GM12878 (cell line): ENCODE data around the gene EIF4E1B. TPM values are rescaled to one million over a fixed set of nuclear protein-coding genes. Genes with fewer than 3 reads are reported as not detected.

ENCODE experiments used
- ATAC-seq: fragments of 200-7000 bp; cut with Tn5 transposase; 3 replicates; pipeline ENCODE4 v1.9.1; 2020; ENCODE audit warnings: mild to moderate bottlenecking, moderate library complexity
- BruUV-seq: library from RNA; stranded (reverse); fragments of 400-500 nt; replicated peaks from 2 replicates; lab custom pipeline; 2021; lab: Mats Ljungman, UMichigan
- CTCF ChIA-PET: fragments of 300-600 bp; sonication (Branson Sonifier 250); formaldehyde crosslinking; extraction: SDS; loops from one replicate; lab custom pipeline; 2021; ENCODE audit warnings: inconsistent platforms; lab: Yijun Ruan, JAX
- POLR2A ChIA-PET: fragments of 350-600 bp; formaldehyde crosslinking; extraction: SDS; loops from one replicate; lab custom pipeline; 2021; ENCODE audit warnings: inconsistent platforms; lab: Charles Lee
- RAD21 ChIA-PET: fragments of 300-600 bp; sonication (Branson Sonifier 250); formaldehyde crosslinking; loops from one replicate; lab custom pipeline; 2023; ENCODE audit warnings: antibody characterized with exemption; ENCODE audit not compliant: unreplicated experiment; lab: Charles Lee
- SMC1A ChIA-PET: fragments of 300-600 bp; sonication (Branson Sonifier 250); formaldehyde crosslinking; loops from one replicate; lab custom pipeline; 2023; ENCODE audit not compliant: unreplicated experiment, uncharacterized antibody; lab: Charles Lee
- DNase-seq: peaks from one replicate; pipeline ENCODE4 v3.0.0-alpha.2; 2011; ENCODE audit warnings: low read depth, low spot score
- FAIRE-seq: peaks from 3 replicates; lab custom pipeline; 2011; peaks lifted over from hg19 to GRCh38; lab: Jason Lieb, UNC
- H2AFZ ChIP-seq: 2 replicates; pipeline ENCODE4 v1.6.0; 2011; ENCODE audit warnings: low read depth, low read length, control low read depth; ENCODE audit not compliant: control insufficient read depth
- H3K27ac ChIP-seq: 2 replicates; pipeline ENCODE4 v1.5.1; 2011; ENCODE audit warnings: control low read depth; ENCODE audit not compliant: control insufficient read depth, insufficient read depth
- H3K27me3 ChIP-seq, 2 experiments: replicated peaks in 1 of 2; 2 replicates each; pipeline versions ENCODE4 v1.6.0 to v1.6.1; 2011; ENCODE audit warnings: low read length in 1 of 2; ENCODE audit not compliant: control insufficient read depth in 2 of 2, insufficient read depth in 2 of 2
- H3K36me3 ChIP-seq, 2 experiments: 2 replicates each; pipeline ENCODE4 v1.5.1; 2011; ENCODE audit warnings: low read length in 1 of 2; ENCODE audit not compliant: control insufficient read depth in 2 of 2, insufficient read depth in 2 of 2
- H3K4me1 ChIP-seq: 2 replicates; pipeline ENCODE4 v1.6.1; 2011; ENCODE audit warnings: mild to moderate bottlenecking, low read length, moderate library complexity, mixed read lengths; ENCODE audit not compliant: control insufficient read depth, insufficient read depth
- H3K4me2 ChIP-seq: 2 replicates; pipeline ENCODE4 v1.6.0; 2011; ENCODE audit warnings: control low read depth; ENCODE audit not compliant: control insufficient read depth, insufficient read depth
- H3K4me3 ChIP-seq: fragments of 200-600 bp; sonication (generic); 2 replicates; pipeline ENCODE4 v1.5.1; 2016
- H3K79me2 ChIP-seq: 2 replicates; pipeline ENCODE4 v1.6.0; 2011; ENCODE audit warnings: low read length; ENCODE audit not compliant: control insufficient read depth, insufficient read depth
- H3K9ac ChIP-seq: 2 replicates; pipeline ENCODE4 v1.8.0; 2011; ENCODE audit warnings: low read length, control low read depth, mixed read lengths; ENCODE audit not compliant: control insufficient read depth, insufficient read depth
- H3K9me3 ChIP-seq: replicated peaks from 3 replicates; pipeline ENCODE4 v1.5.1; 2011; ENCODE audit warnings: mild to moderate bottlenecking, low read length; ENCODE audit not compliant: control insufficient read depth, insufficient read depth
- H4K20me1 ChIP-seq: 2 replicates; pipeline ENCODE4 v1.6.0; 2011; ENCODE audit not compliant: control insufficient read depth, insufficient read depth
- ATF7 ChIP-seq: fragments of 450-650 bp; IDR thresholded peaks from 2 replicates; pipeline ENCODE4 v1.6.1; 2016; ENCODE audit warnings: low read depth, mild to moderate bottlenecking
- BRCA1 ChIP-seq: IDR thresholded peaks from 2 replicates; pipeline ENCODE4 v1.6.1; 2011; ENCODE audit warnings: low read depth, low read length, improper control_type of control experiment
- GATAD2B ChIP-seq: fragments of 450-650 bp; conservative IDR thresholded peaks from 2 replicates; pipeline ENCODE4 v1.6.1; 2017; ENCODE audit warnings: low read depth, mild to moderate bottlenecking, moderate library complexity
- RB1 ChIP-seq: fragments of 450-650 bp; formaldehyde crosslinking; IDR thresholded peaks from 2 replicates; pipeline ENCODE4 v1.6.1; 2017; ENCODE audit warnings: mild to moderate bottlenecking, borderline replicate concordance
- SMC3 ChIP-seq: IDR thresholded peaks from 2 replicates; pipeline ENCODE4 v1.6.1; 2011; ENCODE audit warnings: low read length, improper control_type of control experiment, borderline replicate concordance
- ZNF384 ChIP-seq: IDR thresholded peaks from 2 replicates; pipeline ENCODE4 v1.6.1; 2012; ENCODE audit warnings: low read depth, mild to moderate bottlenecking, low read length, improper control_type of control experiment, borderline replicate concordance
- WGBS: methylation state at CpG from one replicate; pipeline ENCODE4 v1.1.6; 2016; ENCODE audit warnings: low lambda C conversion rate; ENCODE audit not compliant: insufficient replicate concordance, insufficient coverage; ENCODE audit errors: missing lambda C conversion rate; 5-methylcytosine and 5-hydroxymethylcytosine counted together
- in situ Hi-C: fragments of 300-500 bp; cut with MboI; formaldehyde crosslinking; loops from 9 replicates; pipeline ENCODE4 v1.14.3; 2018; ENCODE audit warnings: mixed read lengths
- intact Hi-C: fragments of 100-400 bp; cut with micrococcal nuclease; formaldehyde crosslinking; loops from one replicate; pipeline ENCODE4 v1.14.2; 2022; ENCODE audit not compliant: unreplicated experiment
- polyA plus RNA-seq, 11 experiments: library from polyadenylated mRNA; depleted of rRNA in 4 of 11; unstranded in 6 of 11; stranded (reverse) in 5 of 11; fragments of >200 nt; fragmentation: Nextera tagmentation in 4 of 11; fragmentation: Illumina TruSeq in 1 of 11; extraction: Ambion mirVana in 4 of 11; extraction: Trizol in 1 of 11; gene quantifications; 1 replicate in 1 of 11; 2 replicates in 10 of 11; pipeline versions ENCODE4 v1.2.1 to v1.2.3, GENCODE V29; 2011 to 2016; ENCODE audit warnings: inconsistent platforms in 2 of 11, missing spikeins in 2 of 11, low read depth in 1 of 11
- total RNA-seq, 4 experiments: library from RNA; depleted of rRNA in 3 of 4; stranded (reverse); fragments of >200 nt in 3 of 4; fragmentation: Illumina TruSeq in 1 of 4; extraction: Trizol in 1 of 4; gene quantifications; 2 replicates each; pipeline versions ENCODE4 v1.2.1 to v1.2.3, GENCODE V29; 2013 to 2021

Gene EIF4E1B
- total and polyA plus RNA-seq, 10 of the 15 experiments (the other 5 are each of a cell fraction or from before 2014, with no cell fraction given) = not detected

GRCh38 chr5:176592573-176592972, 37.9 kb upstream of the EIF4E1B start:
- TF ChIP-seq ZNF384 (no peak), BRCA1 (no peak), RB1 (no peak), SMC3 (no peak)
- RAD21 ChIA-PET = no interaction called here
- H4K20me1 ChIP-seq = no peaks in the 10 kb centered on the region
- no peaks in the 10 kb centered on the region for H3K79me2 ChIP-seq
- H3K9me3 ChIP-seq = no peaks in the 10 kb centered on the region; the same call in 2 of the 3 replicates
- no peaks in the 10 kb centered on the region for H3K36me3 ChIP-seq
- FAIRE-seq (no peak), DNase-seq (no peak), ATAC-seq (no peak)
- 67% methylated on average over 3 of the region's 3 CpGs for WGBS
- BruUV-seq = no TSS peak
- no peak overlapping the region for H3K9ac ChIP-seq
- intact Hi-C loops = no loop called here
- no peak overlapping the region for H3K27ac ChIP-seq
- H3K4me2 ChIP-seq = no peak overlapping the region
- SMC1A ChIA-PET = no interaction called here
- no peak overlapping the region for H2AFZ ChIP-seq
- POLR2A ChIA-PET = no interaction called here
- in situ Hi-C loops = loop anchor here (25.0 kb wide), 1 partner anchor 855 kb away; no protein-coding TSS in a partner anchor
- no peaks in the 10 kb centered on the region for H3K27me3 ChIP-seq
- CTCF ChIA-PET = no interaction called here
- H3K4me3 ChIP-seq = no peak overlapping the region
- no peaks in the 10 kb centered on the region for H3K4me1 ChIP-seq

- SMC1A ChIA-PET = no interaction called here
- H3K4me3 ChIP-seq = no peak overlapping the region
- WGBS = 83% methylated on average over 12 of the region's 12 CpGs
- POLR2A ChIA-PET = no interaction called here
- intact Hi-C loops = no loop called here
- no peaks in the 10 kb centered on the region for H3K27me3 ChIP-seq
- no peaks in the 10 kb centered on the region for H4K20me1 ChIP-seq
- TF ChIP-seq ATF7 (no peak), GATAD2B (no peak)
- in situ Hi-C loops = loop anchor here (25.0 kb wide), 1 partner anchor 856 kb away; no protein-coding TSS in a partner anchor
- H3K27ac ChIP-seq = no peak overlapping the region
- no TSS peak for BruUV-seq
- H3K4me2 ChIP-seq = no peak overlapping the region
- no peaks in the 10 kb centered on the region; the same call in 2 of the 3 replicates for H3K9me3 ChIP-seq
- DNase-seq = no peak
- RAD21 ChIA-PET = no interaction called here
- no peaks in the 10 kb centered on the region for H3K36me3 ChIP-seq
- H2AFZ ChIP-seq = no peak overlapping the region
- H3K4me1 ChIP-seq = no peaks in the 10 kb centered on the region
- no peaks in the 10 kb centered on the region for H3K79me2 ChIP-seq
- CTCF ChIA-PET = no interaction called here
- H3K9ac ChIP-seq = no peak overlapping the region
- no peak for FAIRE-seq
- ATAC-seq = no peak
Observed at GRCh38 chr5:176593273-176593869, 37.1 kb upstream of the EIF4E1B start.
